Measurements from ENCODE around the gene ZNF778. TPM values are rescaled to one million over a fixed set of nuclear protein-coding genes. Genes with fewer than 3 reads are reported as not detected.

The ZNF778 gene
- total and polyA plus RNA-seq, 10 of the 15 experiments (the other 5 are each of a cell fraction or from before 2014, with no cell fraction given): 0.20 to 9.7 (median 4.1) TPM

GRCh38 chr16:89281829-89282228, 64.3 kb downstream of the ZNF778 start:
- Histone ChIP-seq H3K9me3 (replicated peaks; ENCODE audit: control insufficient read depth, insufficient read depth, low read length) (no peaks in the 10 kb centered on the region), H3K27ac (ENCODE audit: control insufficient read depth, insufficient read depth) (no peak overlapping the region), H3K79me2 (ENCODE audit: control insufficient read depth, insufficient read depth, low read length) (no peaks in the 10 kb centered on the region), H3K27me3 (replicated peaks in 1 of 2; ENCODE audit: control insufficient read depth in 2 of 2, insufficient read depth in 2 of 2, low read length in 1 of 2) (no peaks in the 10 kb centered on the region), H3K36me3 (ENCODE audit: control insufficient read depth in 2 of 2, insufficient read depth in 2 of 2, low read length in 1 of 2) (peaks cover 23 to 32% of the 10 kb centered on the region in 2 experiments), H4K20me1 (ENCODE audit: control insufficient read depth, insufficient read depth) (no peaks in the 10 kb centered on the region), H3K4me3 (no peak overlapping the region), H3K4me1 (ENCODE audit: control insufficient read depth, insufficient read depth, low read length) (no peaks in the 10 kb centered on the region), H3K4me2 (ENCODE audit: control insufficient read depth, insufficient read depth) (no peak overlapping the region), H3K9ac (ENCODE audit: control insufficient read depth, insufficient read depth, low read length) (no peak overlapping the region), H2AFZ (ENCODE audit: control insufficient read depth, low read depth, low read length) (no peak overlapping the region)
- WGBS (ENCODE audit: insufficient coverage, insufficient replicate concordance, low lambda C conversion rate, missing lambda C conversion rate): 97% methylated on average over 19 of the region's 20 CpGs
- DNase-seq (ENCODE audit: low read depth, low spot score) (no peak), FAIRE-seq (no peak), ATAC-seq (no peak)
- ChIA-PET RAD21 (ENCODE audit: unreplicated experiment) (no interaction called here), SMC1A (ENCODE audit: uncharacterized antibody, unreplicated experiment) (interaction anchor here (1.3 kb wide), 1 partner anchor 14 kb away, joined by 3 read pairs; no protein-coding TSS in a partner anchor), POLR2A (no interaction called here), CTCF (interaction anchor here (0.8 kb wide), 1 partner anchor 43 kb away, joined by 3 read pairs; no protein-coding TSS in a partner anchor)
- no peak for TF ChIP-seq PKNOX1 (IDR thresholded peaks at IDR 0.05)
- no peak for TF ChIP-seq PML (IDR thresholded peaks at IDR 0.05; ENCODE audit: low read length)
- no peak for TF ChIP-seq STAT1 (conservative IDR thresholded peaks at IDR 0.05)
- TF ChIP-seq GABPA (IDR thresholded peaks at IDR 0.05; ENCODE audit: low read depth): no peak
- TF ChIP-seq POLR2A (IDR thresholded peaks at IDR 0.05; ENCODE audit: low read depth, low read length): no peak
- TF ChIP-seq KDM1A (IDR thresholded peaks at IDR 0.05; ENCODE audit: borderline replicate concordance): no peak
- TF ChIP-seq CEBPB (IDR thresholded peaks at IDR 0.05; ENCODE audit: borderline replicate concordance in 1 of 2, low read depth in 2 of 2, low read length in 2 of 2): no peak
- no peak for TF ChIP-seq NFIC (IDR thresholded peaks at IDR 0.05; ENCODE audit: low read depth, low read length)
- no peak for TF ChIP-seq ESRRA (IDR thresholded peaks at IDR 0.05; ENCODE audit: low read length)
- no peak for TF ChIP-seq ELK1 (IDR thresholded peaks at IDR 0.05; ENCODE audit: low read depth, low read length)
- TF ChIP-seq POLR2AphosphoS2 (IDR thresholded peaks at IDR 0.05; ENCODE audit: low read depth, low read length): no peak
- TF ChIP-seq WRNIP1 (IDR thresholded peaks at IDR 0.05; ENCODE audit: borderline replicate concordance, low read depth, low read length): no peak
- no peak for TF ChIP-seq E2F8 (IDR thresholded peaks at IDR 0.05; ENCODE audit: low read depth, partially characterized antibody)
- TF ChIP-seq HDAC6 (IDR thresholded peaks at IDR 0.05; ENCODE audit: unreplicated experiment): no peak
- no peak for TF ChIP-seq RAD51 (IDR thresholded peaks at IDR 0.05)
- TF ChIP-seq FOXK2 (IDR thresholded peaks at IDR 0.05): no peak
- no peak for TF ChIP-seq HCFC1 (IDR thresholded peaks at IDR 0.05; ENCODE audit: low read length)
- no TSS peak for BruUV-seq (replicated peaks)
- in situ Hi-C loops (cut with MboI) (no loop called here), intact Hi-C loops (cut with micrococcal nuclease; ENCODE audit: unreplicated experiment) (no loop called here)

Measured in GM12878 (cell line).